HG02938 (cell line): ENCODE data around the gene BAIAP3.
"Not testable (repeated sequence)": the region's sequence is repeated elsewhere in the genome, so short reads cannot be mapped to it uniquely, and the experiment has no call there.

Source experiments
- ATAC-seq: cut with Tn5 transposase; IDR thresholded peaks from one replicate; pipeline ENCODE4 v1.9.1; 2021; ENCODE audit warnings: mild to moderate bottlenecking, moderate library complexity; ENCODE audit not compliant: unreplicated experiment

BAIAP3 gene

GRCh38 chr16:1333149-1333812, at the start of gene BAIAP3:
TSS of gene BAIAP3 (plus strand) at chr16:1333645. CDS start at chr16:1338550, 4,905 bp downstream.
- no peak for ATAC-seq

- no peak for ATAC-seq
Measured at GRCh38 chr16:1283996-1284616, 49.3 kb upstream of the BAIAP3 start.

GRCh38 chr16:1285669-1286512, 47.6 kb upstream of the BAIAP3 start:
- no peak for ATAC-seq

GRCh38 chr16:1286513-1287094, 46.8 kb upstream of the BAIAP3 start:
- no peak for ATAC-seq

DNA sequence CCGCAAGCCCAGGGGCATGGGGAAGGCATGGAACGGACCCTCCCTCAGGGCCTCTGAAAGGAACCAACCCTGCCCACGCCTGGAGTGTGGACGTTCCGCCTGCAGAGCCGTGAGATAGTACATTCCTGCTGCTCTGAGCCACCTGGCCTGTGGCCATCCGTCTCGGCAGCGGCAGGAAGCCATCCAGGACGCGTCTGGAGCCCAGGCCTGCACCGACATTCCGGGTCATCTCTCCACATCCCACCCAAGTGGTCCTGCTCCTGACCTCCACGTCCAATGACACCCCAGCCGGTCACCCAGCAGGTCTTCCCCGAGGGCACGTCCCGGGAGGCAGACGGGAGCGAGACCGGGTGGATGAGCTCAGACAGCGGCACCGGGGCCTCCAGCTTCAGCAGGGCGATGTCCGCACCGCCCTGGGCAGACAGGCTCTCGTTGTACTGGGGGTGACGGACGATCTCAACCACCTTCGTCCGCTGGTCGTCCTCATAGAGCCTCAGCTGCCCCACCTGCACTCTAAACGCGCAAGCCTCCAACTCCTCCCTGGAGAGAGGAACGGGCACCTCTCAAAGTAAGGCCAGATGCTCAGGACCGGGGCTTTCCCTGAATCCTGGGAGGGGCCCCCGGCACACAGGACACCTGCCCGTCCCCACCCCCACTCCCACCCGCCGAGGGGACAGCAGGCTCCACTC, 45.3 kb upstream of the BAIAP3 start:
- no peak for ATAC-seq

DNA sequence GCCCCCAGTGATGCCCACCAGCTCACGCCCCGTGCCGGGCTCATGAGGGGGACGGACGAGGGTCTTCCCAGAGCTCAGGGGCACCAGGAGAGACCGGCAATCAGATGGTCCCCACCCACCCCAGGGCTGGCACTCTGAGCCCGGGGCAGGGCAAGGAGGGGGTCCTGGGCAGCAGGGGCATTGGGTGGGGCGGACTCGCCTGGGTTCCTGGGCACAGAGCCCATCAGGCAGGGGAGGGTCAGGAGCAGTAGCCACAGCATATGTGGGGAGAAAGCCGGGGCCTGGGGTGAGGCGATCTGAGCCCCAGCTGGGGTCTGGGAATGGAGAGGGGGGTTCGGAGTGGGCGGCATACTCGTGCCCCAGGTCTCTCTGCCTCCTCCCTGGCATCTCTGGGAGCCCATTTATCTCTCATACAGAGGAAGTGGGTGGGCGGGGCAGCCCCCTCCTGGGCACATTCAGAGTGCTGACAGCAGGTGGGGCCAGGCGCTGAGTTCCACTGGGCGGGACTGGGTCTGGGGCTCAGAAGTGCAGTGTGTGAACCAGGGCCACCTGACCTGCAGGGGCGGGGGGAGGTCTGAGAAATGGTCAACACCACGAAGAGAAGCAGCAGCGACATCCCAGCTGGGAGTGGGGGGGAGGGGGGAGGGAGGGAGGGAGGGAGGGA, 44.5 kb upstream of the BAIAP3 start:
- ATAC-seq, result no peak

- ATAC-seq, result no peak
Measured at GRCh38 chr16:1289477-1289866, 44.0 kb upstream of the BAIAP3 start.

DNA sequence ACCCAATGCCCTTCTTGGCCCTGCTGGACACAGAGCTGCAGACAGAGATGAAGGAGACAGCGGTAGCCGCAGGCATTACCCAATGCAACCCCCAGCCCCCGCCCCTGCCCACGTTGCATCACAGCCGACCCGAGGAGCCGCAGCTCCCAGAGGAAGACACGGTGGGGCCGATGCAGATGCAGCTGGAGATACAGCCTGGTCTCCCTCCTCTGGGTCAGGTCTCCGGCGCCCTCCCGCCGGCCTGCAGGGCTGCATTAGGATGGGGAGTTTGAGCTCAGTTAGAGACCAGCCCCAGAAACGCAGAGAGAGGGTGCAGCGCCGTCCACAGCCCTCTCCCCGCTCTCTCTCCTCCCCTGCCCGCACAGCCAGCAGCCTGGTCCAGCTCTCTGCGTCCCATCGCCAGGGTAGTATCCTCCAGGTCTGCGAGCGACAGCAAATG, 43.4 kb upstream of the BAIAP3 start:
- no peak for ATAC-seq

DNA sequence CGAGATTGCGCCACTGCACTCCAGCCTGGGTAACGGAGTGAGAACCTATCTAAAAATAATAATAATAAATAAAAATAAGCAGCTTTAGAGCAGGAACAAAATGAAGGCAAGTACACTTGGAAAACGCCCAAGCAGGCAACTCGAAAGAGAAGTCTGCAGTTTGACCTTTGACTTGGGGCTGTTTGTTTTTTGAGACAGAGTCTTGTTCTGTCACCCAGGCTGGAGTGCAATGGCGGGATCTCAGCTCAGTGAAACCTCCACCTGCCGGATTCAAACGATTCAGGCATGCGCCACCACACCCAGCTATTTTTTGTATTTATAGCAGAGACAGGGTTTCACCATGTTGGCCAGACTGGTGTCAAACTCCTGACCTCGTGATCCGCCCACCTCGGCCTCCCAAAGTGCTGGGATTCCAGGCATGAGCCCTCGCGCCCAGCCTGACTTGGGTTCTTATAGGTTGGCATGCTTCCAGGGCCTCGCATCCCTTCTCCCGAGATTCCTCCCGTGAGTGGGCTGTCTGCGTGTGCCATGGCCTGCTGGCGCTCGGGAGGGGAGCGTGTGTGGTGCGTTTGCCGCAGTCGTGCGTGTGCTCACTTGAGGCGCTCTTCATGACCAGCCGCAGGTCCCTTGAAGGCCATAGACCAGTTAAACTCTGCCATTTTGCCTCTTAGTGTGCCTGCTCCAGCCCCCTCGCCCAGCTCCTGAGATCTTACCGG, 42.4 kb upstream of the BAIAP3 start:
- ATAC-seq, result no peak

- no peak for ATAC-seq
Measured at GRCh38 chr16:1291576-1291974, 41.9 kb upstream of the BAIAP3 start.

DNA sequence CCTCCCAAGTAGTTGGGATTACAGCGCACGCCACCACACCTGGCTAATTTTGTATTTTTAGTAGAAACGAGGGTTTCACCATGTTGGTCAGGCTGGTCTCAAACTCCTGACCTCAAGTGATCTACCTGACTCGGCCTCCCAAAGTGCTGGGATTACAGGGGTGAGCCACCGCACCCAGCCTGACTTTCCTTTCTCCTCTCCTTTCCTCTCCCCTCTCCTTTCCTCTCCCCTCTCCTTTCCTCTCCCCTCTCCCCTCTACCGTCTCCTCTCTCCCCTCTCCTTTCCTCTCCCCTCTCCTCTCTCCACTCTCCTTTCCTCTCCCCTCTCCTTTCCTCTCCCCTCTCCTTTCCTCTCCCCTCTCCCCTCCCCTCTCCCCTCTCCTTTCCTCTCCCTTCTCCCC, 41.2 kb upstream of the BAIAP3 start:
- ATAC-seq, result not testable (repeated sequence)

DNA sequence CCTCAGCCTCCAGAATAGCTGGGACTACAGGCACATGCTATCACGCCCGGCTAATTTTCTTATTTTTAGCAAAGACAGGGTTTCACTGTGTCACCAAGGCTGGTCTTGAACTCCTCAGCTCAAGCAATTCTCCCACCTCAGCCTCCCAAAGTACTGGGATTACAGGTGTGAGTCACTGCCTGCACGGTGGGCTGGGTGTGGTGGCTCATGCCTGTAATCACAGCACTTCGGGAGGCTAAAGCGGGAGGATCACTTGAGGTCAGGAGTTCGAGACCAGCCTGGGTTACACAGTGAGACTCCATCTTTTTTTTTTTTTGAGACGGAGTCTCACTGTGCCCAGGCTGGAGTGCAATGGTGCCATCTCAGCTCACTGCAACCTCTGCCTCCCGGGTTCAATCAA, 40.6 kb upstream of the BAIAP3 start:
- ATAC-seq, result not testable (repeated sequence)

- ATAC-seq, result no peak
Measured at GRCh38 chr16:1293921-1294656, 39.4 kb upstream of the BAIAP3 start.

DNA sequence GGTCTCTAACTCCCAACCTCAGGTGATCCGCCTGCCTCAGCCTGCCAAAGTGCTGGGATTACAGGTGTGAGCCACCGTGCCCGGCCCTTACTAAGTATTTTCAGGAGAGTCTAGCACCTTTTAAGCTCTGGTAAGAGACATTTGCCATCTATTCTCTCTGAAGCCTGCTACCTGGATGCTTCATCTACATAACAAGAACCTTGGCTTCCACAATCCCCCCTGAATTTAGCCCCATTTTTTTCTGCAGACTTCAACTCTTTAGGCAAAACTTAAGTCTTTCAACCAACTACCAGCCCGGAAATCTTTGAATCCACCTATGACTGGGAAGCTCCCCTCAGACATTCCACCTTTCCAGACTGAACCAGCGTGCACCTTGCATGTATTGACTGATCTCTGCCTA, 38.0 kb upstream of the BAIAP3 start:
- no peak for ATAC-seq

GRCh38 chr16:1296688-1297017, 36.8 kb upstream of the BAIAP3 start:
- not testable (repeated sequence) for ATAC-seq

- ATAC-seq, result no peak
Measured at GRCh38 chr16:1297018-1297696, 36.3 kb upstream of the BAIAP3 start.

DNA sequence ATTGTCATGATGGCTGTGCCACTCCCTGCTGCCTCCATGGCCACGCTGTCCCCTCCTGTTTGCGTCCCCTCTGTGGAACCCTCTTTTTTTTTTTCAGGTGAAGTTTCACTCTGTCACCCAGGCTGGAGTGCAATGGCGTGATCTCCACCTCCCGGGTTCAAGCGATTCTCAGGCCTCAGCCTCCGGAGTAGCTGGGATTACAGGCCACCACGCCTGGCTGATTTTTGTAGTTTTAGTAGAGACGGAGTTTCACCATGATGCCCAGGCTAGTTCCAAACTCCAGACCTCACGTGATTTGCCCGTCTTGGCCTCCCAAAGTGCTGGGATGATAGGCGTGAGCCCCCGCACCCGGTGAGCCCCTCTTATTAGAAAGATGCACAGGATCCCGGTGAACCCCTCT, 35.0 kb upstream of the BAIAP3 start:
- ATAC-seq, result no peak

- no peak for ATAC-seq
Measured at GRCh38 chr16:1299012-1299867, 34.2 kb upstream of the BAIAP3 start.
